ENCODE data around the gene OSER1.
A peak's percentile ranks its signal among the peaks of the same experiment; 100 is the strongest.

DNA sequence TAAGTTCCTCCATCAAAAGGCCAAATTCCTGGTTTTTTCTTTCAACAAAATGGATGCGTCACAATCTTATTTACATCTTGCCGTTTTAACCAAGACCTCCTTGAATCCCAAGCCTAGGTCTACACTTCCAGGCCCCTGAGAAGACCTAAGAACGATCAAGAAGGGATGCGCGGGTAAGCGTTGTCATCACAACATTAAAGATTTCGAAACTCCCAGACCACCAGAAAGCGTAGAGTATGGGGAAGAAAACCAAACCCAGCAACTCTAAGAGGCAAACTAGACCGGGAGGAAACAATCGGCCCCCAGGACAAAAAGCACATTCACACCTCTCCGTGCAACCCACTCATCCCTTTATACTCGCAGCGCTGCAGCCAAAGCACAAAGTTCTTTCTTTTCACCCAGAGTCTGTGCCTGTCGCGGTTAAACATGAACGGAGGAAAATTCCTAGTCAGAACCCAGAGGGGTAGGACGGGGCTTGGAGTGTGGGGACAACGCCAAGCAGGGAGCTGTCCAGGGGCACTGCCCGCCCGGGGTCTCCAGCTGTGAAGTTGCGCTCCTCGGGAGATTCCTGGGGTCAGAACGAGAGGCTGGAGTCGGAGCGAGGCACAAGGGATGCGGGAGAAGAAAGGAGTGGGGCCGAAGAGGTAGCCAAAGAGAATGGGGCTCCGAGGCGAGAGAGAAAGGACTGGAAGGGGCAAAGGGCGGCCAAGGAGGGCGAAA, 725 bp downstream of the OSER1 start:
- TF ChIP-seq POLR2AphosphoS5 (IDR thresholded peaks at IDR 0.05; ENCODE audit: low read depth, low read length) (no peak), TAF1 (IDR thresholded peaks at IDR 0.05; ENCODE audit: low read depth, low read length) (no peak), HDAC6 (IDR thresholded peaks at IDR 0.05; ENCODE audit: low read depth, low read length) (no peak), POLR2A (IDR thresholded peaks at IDR 0.05; ENCODE audit: control extremely low read depth in 1 of 2, low read depth in 2 of 2, low read length in 2 of 2) (peak in 1 of 2 experiments; percentile 53; a peak in 1 of 3 replicates), RAD21 (IDR thresholded peaks at IDR 0.05 in 1 of 2, conservative IDR thresholded peaks at IDR 0.05 in 1 of 2; ENCODE audit: low read depth in 2 of 2, low read length in 2 of 2) (no peak), ZNF274 (IDR thresholded peaks at IDR 0.05; ENCODE audit: borderline replicate concordance, extremely low read depth, low read length) (no peak), YY1 (IDR thresholded peaks at IDR 0.05; ENCODE audit: low read depth, low read length) (no peak)
- TF ChIP-seq, protein P1, sequence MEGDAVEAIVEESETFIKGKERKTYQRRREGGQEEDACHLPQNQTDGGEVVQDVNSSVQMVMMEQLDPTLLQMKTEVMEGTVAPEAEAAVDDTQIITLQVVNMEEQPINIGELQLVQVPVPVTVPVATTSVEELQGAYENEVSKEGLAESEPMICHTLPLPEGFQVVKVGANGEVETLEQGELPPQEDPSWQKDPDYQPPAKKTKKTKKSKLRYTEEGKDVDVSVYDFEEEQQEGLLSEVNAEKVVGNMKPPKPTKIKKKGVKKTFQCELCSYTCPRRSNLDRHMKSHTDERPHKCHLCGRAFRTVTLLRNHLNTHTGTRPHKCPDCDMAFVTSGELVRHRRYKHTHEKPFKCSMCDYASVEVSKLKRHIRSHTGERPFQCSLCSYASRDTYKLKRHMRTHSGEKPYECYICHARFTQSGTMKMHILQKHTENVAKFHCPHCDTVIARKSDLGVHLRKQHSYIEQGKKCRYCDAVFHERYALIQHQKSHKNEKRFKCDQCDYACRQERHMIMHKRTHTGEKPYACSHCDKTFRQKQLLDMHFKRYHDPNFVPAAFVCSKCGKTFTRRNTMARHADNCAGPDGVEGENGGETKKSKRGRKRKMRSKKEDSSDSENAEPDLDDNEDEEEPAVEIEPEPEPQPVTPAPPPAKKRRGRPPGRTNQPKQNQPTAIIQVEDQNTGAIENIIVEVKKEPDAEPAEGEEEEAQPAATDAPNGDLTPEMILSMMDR (IDR thresholded peaks at IDR 0.05; ENCODE audit: control extremely low read depth in 1 of 3, insufficient read depth in 1 of 3, low read depth in 1 of 3, low read length in 3 of 3) = no peak
